ENCODE data around the gene GFI1. TPM values are rescaled to one million over a fixed set of nuclear protein-coding genes. Genes with fewer than 3 reads are reported as not detected.
"Not testable (repeated sequence)": the region's sequence is repeated elsewhere in the genome, so short reads cannot be mapped to it uniquely, and the experiment has no call there.

Gene GFI1
- total and polyA plus RNA-seq, 2 donors (not counting 3 experiments of a cell fraction or from before 2014, with no cell fraction given): 0.11 to 0.22 TPM

DNA sequence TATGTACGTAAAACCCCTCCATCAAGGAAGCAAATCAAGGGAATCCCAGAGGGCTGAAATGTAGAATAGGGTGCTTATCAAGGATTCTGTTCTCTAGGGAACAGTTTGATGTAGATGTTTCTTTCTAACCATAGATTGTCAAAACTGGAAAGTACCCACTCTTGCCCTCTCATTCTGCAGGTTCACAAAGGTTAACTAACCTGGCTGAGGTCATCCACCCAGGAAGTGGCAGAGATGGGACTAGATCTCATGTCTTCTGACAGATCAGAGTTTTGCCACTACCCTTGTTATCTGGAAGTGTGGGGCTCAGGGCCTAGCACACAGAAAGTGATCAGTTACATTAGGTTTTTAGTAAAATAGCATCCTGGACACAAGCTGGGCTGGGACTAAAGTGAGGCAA lies 47.4 kb downstream of the GFI1 start:
- Histone ChIP-seq H3K4me2 (ENCODE audit: insufficient read depth, low read length) (no peak overlapping the region), H3K4me1 (ENCODE audit: control insufficient read depth, extremely low read depth, insufficient read depth, low read length) (peaks cover 4% of the 10 kb centered on the region), H3K27ac (ENCODE audit: insufficient read depth, low read depth, low read length) (no peak overlapping the region), H3K27me3 (ENCODE audit: control insufficient read depth in 2 of 2, insufficient read depth in 2 of 2, low read length in 2 of 2) (no peaks in the 10 kb centered on the region), H3K9me3 (replicated peaks; ENCODE audit: control insufficient read depth, insufficient read depth, low read length) (no peaks in the 10 kb centered on the region), H3K4me3 (replicated peaks in 1 of 3; ENCODE audit: insufficient read depth in 1 of 3, low read depth in 1 of 3, low read length in 3 of 3) (no peak overlapping the region), H4K20me1 (replicated peaks; ENCODE audit: control insufficient read depth, extremely low read depth, insufficient read depth, low read length) (no peaks in the 10 kb centered on the region), H3K36me3 (ENCODE audit: control insufficient read depth in 2 of 2, extremely low read depth in 1 of 2, insufficient read depth in 2 of 2, low read length in 2 of 2) (no peaks in the 10 kb centered on the region), H2AFZ (ENCODE audit: low read depth, low read length) (no peak overlapping the region), H3K79me2 (ENCODE audit: control insufficient read depth, insufficient read depth, low read length) (no peaks in the 10 kb centered on the region), H3K9ac (replicated peaks; ENCODE audit: extremely low read depth, insufficient read depth, low read length) (no peak overlapping the region), H3K9me1 (replicated peaks; ENCODE audit: control insufficient read depth, extremely low read depth, insufficient read depth, low read length) (no peaks in the 10 kb centered on the region)
- CTCF ChIA-PET: no interaction called here
- dilution Hi-C loops (cut with MboI; ENCODE audit: extremely low pct_ligation_motif_present, low sequenced_read_pairs) (no loop called here), intact Hi-C loops (cut with micrococcal nuclease) (no loop called here)
- TF ChIP-seq GATA2 (IDR thresholded peaks at IDR 0.05; ENCODE audit: insufficient read depth, insufficient read length, low read depth, low read length) (no peak), MYC (IDR thresholded peaks at IDR 0.05; ENCODE audit: low read depth, low read length) (no peak), FOS (IDR thresholded peaks at IDR 0.05; ENCODE audit: borderline replicate concordance, insufficient read depth, low read length) (no peak), EZH2 (IDR thresholded peaks at IDR 0.05; ENCODE audit: borderline replicate concordance, low read depth, low read length, severe bottlenecking) (no peak), POLR2A (IDR thresholded peaks at IDR 0.05; ENCODE audit: low read depth, low read length) (no peak), POLR2AphosphoS5 (IDR thresholded peaks at IDR 0.05; ENCODE audit: insufficient read depth, low read depth, low read length) (no peak)
- TF ChIP-seq, protein P1, sequence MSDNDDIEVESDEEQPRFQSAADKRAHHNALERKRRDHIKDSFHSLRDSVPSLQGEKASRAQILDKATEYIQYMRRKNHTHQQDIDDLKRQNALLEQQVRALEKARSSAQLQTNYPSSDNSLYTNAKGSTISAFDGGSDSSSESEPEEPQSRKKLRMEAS (IDR thresholded peaks at IDR 0.05; ENCODE audit: insufficient read depth, insufficient read length): no peak
- TF ChIP-seq, protein P2, sequence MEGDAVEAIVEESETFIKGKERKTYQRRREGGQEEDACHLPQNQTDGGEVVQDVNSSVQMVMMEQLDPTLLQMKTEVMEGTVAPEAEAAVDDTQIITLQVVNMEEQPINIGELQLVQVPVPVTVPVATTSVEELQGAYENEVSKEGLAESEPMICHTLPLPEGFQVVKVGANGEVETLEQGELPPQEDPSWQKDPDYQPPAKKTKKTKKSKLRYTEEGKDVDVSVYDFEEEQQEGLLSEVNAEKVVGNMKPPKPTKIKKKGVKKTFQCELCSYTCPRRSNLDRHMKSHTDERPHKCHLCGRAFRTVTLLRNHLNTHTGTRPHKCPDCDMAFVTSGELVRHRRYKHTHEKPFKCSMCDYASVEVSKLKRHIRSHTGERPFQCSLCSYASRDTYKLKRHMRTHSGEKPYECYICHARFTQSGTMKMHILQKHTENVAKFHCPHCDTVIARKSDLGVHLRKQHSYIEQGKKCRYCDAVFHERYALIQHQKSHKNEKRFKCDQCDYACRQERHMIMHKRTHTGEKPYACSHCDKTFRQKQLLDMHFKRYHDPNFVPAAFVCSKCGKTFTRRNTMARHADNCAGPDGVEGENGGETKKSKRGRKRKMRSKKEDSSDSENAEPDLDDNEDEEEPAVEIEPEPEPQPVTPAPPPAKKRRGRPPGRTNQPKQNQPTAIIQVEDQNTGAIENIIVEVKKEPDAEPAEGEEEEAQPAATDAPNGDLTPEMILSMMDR (IDR thresholded peaks at IDR 0.05; ENCODE audit: extremely low read depth in 1 of 2, insufficient read depth in 1 of 2, low read depth in 1 of 2, low read length in 2 of 2): no peak
- no TSS peak for BruUV-seq (replicated peaks)
- POLR2A ChIA-PET: no interaction called here
- no peak for FAIRE-seq
- DNase-seq (ENCODE audit: low read depth, low spot score): no peak

DNA sequence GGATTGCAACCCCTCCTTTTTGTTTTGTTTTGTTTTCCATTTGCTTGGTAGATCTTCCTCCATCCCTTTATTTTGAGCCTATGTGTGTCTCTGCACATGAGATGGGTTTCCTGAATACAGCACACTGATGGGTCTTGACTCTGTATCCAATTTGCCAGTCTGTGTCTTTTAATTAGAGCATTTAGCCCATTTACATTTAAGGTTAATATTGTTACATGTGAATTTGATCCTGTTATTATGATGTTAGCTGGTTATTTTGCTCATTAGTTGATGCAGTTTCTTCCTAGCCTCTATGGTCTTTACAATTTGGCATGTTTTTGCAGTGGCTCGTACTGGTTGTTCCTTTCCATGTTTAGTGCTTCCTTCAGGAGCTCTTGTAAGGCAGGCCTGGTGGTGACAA lies 52.2 kb downstream of the GFI1 start:
- H3K9me3 ChIP-seq (replicated peaks; ENCODE audit: control insufficient read depth, insufficient read depth, low read length); CTCF ChIA-PET; H3K79me2 ChIP-seq (ENCODE audit: control insufficient read depth, insufficient read depth, low read length); dilution Hi-C loops (cut with MboI; ENCODE audit: extremely low pct_ligation_motif_present, low sequenced_read_pairs); H2AFZ ChIP-seq (ENCODE audit: low read depth, low read length); H3K4me3 ChIP-seq (replicated peaks in 1 of 3; ENCODE audit: insufficient read depth in 1 of 3, low read depth in 1 of 3, low read length in 3 of 3); FAIRE-seq; H3K36me3 ChIP-seq (ENCODE audit: control insufficient read depth in 2 of 2, extremely low read depth in 1 of 2, insufficient read depth in 2 of 2, low read length in 2 of 2); H3K27ac ChIP-seq (ENCODE audit: insufficient read depth, low read depth, low read length); POLR2A ChIA-PET; intact Hi-C loops (cut with micrococcal nuclease); H4K20me1 ChIP-seq (replicated peaks; ENCODE audit: control insufficient read depth, extremely low read depth, insufficient read depth, low read length); DNase-seq (ENCODE audit: low read depth, low spot score); H3K27me3 ChIP-seq (ENCODE audit: control insufficient read depth in 2 of 2, insufficient read depth in 2 of 2, low read length in 2 of 2); H3K9me1 ChIP-seq (replicated peaks; ENCODE audit: control insufficient read depth, extremely low read depth, insufficient read depth, low read length); H3K4me1 ChIP-seq (ENCODE audit: control insufficient read depth, extremely low read depth, insufficient read depth, low read length); BruUV-seq (replicated peaks); H3K4me2 ChIP-seq (ENCODE audit: insufficient read depth, low read length); H3K9ac ChIP-seq (replicated peaks; ENCODE audit: extremely low read depth, insufficient read depth, low read length): not testable (repeated sequence)
